ENCODE results near the gene LIN7C. TPM values are rescaled to one million over a fixed set of nuclear protein-coding genes. Genes with fewer than 3 reads are reported as not detected.

Gene LIN7C
- total and polyA plus RNA-seq, 4 donors = 5.5 to 55.9 (median 16.7) TPM

- no peak for TF ChIP-seq CTCF (IDR thresholded peaks at IDR 0.05; ENCODE audit: control extremely low read depth, extremely low read depth)
- ATAC-seq (ENCODE audit: insufficient read depth, low FRiP score) (no peak), DNase-seq (peak; percentile 36 to 71 (median 54))
- no peaks in the 10 kb centered on the region for H3K36me3 ChIP-seq (ENCODE audit: control insufficient read depth in 4 of 4, insufficient read depth in 4 of 4, low read length in 4 of 4)
- no peak overlapping the region for H3K27ac ChIP-seq (ENCODE audit: low read depth in 1 of 2, low read length in 1 of 2)
- 86 to 90% methylated on average over 5 of the region's 5 CpGs for WGBS, 2 donors
- H3K27me3 ChIP-seq (ENCODE audit: control insufficient read depth in 3 of 3, insufficient read depth in 3 of 3, low read length in 2 of 3) = peaks cover 0 to 13% (median 0%) of the 10 kb centered on the region in 3 donors
- H3K9ac ChIP-seq (ENCODE audit: insufficient read depth in 1 of 2, low read length in 2 of 2) = no peak overlapping the region
- H3K4me1 ChIP-seq (ENCODE audit: control insufficient read depth in 5 of 5, insufficient read depth in 5 of 5, low read length in 5 of 5) = peaks cover 0 to 22% (median 11%) of the 10 kb centered on the region in 5 donors
- H3K9me3 ChIP-seq (ENCODE audit: control insufficient read depth in 4 of 4, insufficient read depth in 3 of 4, low read length in 3 of 4) = no peaks in the 10 kb centered on the region
- H3K4me3 ChIP-seq = no peak overlapping the region
Observed at GRCh38 chr11:27460158-27460978, 46.2 kb downstream of the LIN7C start.

DNA sequence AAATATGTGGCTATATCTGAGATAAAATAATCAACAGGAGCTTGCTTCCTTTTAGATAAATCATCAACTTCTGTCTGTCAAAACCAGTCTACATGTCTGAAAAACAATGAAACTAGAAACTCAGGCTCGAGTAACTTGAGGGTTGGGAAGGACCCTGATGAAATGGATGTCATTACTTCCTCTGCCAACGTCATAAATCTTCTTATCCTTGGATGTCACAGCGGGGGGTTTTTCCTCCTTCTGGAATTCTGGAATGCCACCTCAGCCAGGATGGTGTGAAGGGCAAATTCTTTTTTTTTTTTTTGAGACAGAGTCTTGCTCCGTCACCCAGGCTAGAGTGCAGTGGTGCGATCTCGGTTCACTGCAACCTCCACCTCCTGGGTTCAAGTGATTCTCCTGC lies 47.4 kb downstream of the LIN7C start:
- Histone ChIP-seq H3K27ac (ENCODE audit: low read depth in 1 of 2, low read length in 1 of 2) (no peak overlapping the region), H3K4me1 (ENCODE audit: control insufficient read depth in 5 of 5, insufficient read depth in 5 of 5, low read length in 5 of 5) (peaks cover 0 to 17% (median 7%) of the 10 kb centered on the region in 5 donors), H3K9ac (ENCODE audit: insufficient read depth in 1 of 2, low read length in 2 of 2) (no peak overlapping the region), H3K27me3 (ENCODE audit: control insufficient read depth in 3 of 3, insufficient read depth in 3 of 3, low read length in 2 of 3) (peaks cover 0 to 8% (median 0%) of the 10 kb centered on the region in 3 donors), H3K4me3 (no peak overlapping the region), H3K36me3 (ENCODE audit: control insufficient read depth in 4 of 4, insufficient read depth in 4 of 4, low read length in 4 of 4) (no peaks in the 10 kb centered on the region), H3K9me3 (ENCODE audit: control insufficient read depth in 4 of 4, insufficient read depth in 3 of 4, low read length in 3 of 4) (no peaks in the 10 kb centered on the region)
- ATAC-seq (ENCODE audit: insufficient read depth, low FRiP score) (no peak), DNase-seq (no peak)
- no peak for TF ChIP-seq CTCF (IDR thresholded peaks at IDR 0.05; ENCODE audit: control extremely low read depth, extremely low read depth)
- 60 to 77% methylated on average over 6 of the region's 6 CpGs for WGBS, 2 donors

DNA sequence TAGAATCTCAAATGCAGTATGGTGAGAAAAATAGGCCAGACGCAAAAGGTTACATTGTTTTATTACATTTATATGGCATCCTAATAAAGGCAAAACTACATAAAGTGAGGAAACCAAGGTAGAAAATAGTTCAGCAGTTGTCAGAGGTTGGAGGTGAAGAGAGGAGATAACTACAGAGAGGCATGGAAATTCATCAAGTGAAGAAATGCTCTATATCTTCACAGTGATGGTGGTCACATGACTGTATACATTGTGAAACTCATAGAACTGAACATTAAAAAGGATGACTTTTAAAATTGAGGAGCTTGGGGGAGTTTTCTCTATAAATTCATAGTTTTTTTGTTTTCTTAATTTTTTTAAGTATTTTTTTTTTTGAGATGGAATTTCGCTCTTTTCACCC lies 48.4 kb downstream of the LIN7C start:
- H3K9ac ChIP-seq (ENCODE audit: insufficient read depth in 1 of 2, low read length in 2 of 2) = no peak overlapping the region
- WGBS, 2 donors = 93% methylated on average over 2 of the region's 2 CpGs
- no peaks in the 10 kb centered on the region for H3K36me3 ChIP-seq (ENCODE audit: control insufficient read depth in 4 of 4, insufficient read depth in 4 of 4, low read length in 4 of 4)
- H3K27me3 ChIP-seq (ENCODE audit: control insufficient read depth in 3 of 3, insufficient read depth in 3 of 3, low read length in 2 of 3) = peaks cover 0 to 8% (median 0%) of the 10 kb centered on the region in 3 donors
- TF ChIP-seq CTCF (IDR thresholded peaks at IDR 0.05; ENCODE audit: control extremely low read depth, extremely low read depth) = no peak
- no peak overlapping the region for H3K27ac ChIP-seq (ENCODE audit: low read depth in 1 of 2, low read length in 1 of 2)
- no peaks in the 10 kb centered on the region for H3K9me3 ChIP-seq (ENCODE audit: control insufficient read depth in 4 of 4, insufficient read depth in 3 of 4, low read length in 3 of 4)
- H3K4me1 ChIP-seq (ENCODE audit: control insufficient read depth in 5 of 5, insufficient read depth in 5 of 5, low read length in 5 of 5) = peaks cover 0 to 16% (median 7%) of the 10 kb centered on the region in 5 donors
- no peak overlapping the region for H3K4me3 ChIP-seq
- ATAC-seq (ENCODE audit: insufficient read depth, low FRiP score) (no peak), DNase-seq (no peak)

Measured in lung (tissue), 12 donors.